ENCODE data around the gene KLF12.

KLF12 gene

DNA sequence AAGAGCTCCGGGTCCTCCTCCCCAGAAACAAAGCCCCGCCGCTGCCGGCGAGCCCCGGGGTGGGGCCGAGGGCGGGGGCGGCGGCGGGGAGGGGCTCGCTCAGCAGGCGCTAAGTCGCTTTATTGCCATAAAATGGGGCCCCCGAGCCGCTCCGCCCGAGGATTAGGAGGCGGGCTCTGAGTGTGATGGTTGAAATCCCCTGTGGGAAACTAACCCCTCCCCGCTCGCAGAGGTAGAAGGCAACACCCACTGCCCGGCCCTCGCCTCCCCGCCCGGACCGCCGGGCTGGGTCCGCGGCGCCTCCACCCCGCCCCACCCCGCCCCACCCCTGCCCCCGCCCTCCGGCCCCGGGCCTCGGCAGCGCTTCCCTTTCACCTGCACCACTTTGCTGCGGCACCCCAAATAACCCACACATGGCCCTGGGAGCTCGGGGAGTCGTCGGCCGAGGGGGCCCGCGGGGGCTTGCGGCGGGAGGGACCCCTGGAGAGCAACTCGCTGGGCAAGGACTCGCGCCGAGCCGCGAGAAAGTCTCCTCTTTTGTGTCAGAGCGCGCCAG, at the start of gene KLF12:
TSS of gene KLF12 (minus strand) at position 184 of the 556 bp plus-strand sequence.
- DNase-seq: peak; percentile 95

- no peak for DNase-seq
Measured at GRCh38 chr13:74182491-74182890, 48.3 kb upstream of the KLF12 start.

DNA sequence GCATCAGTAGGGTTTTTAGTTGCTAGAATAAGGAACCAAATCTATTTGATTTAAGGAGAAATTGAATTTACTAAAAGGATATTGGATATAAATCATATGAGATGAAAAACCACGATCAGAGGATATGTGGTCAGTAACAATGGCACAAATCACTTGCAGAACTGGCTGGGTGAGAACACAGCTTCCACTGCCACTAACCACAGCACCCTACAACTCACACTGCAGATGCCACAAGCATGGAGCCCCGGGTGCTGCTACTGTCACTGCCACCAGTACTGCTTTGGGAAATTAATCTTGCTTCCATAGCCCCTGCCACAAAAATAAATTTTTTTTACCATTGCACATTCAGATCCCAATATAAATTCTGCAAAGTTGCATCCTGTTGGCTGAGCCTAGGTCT, 40.6 kb upstream of the KLF12 start:
- DNase-seq: no peak

GRCh38 chr13:74173822-74174221, 39.6 kb upstream of the KLF12 start:
- no peak for DNase-seq

DNA sequence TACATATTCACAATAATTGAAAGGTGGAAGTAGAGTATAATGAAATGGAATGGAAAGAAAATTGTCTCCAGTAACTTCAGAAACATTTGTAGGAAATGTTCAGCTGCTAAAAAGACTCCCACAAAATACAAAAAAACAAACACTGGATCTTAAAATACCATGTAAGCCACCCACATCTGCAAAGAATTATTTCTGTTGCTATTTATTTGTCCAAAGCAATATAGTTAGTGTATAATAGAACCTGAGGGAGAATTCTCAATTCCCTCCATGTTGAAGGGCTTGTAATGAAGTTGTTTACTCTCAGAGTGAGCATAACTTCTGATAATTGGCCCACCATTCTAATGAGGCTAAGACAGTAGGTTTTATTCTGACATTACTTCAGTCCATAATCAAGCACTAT, 37.4 kb upstream of the KLF12 start:
- no peak for DNase-seq

- DNase-seq: no peak
Measured at GRCh38 chr13:74169676-74170075, 35.5 kb upstream of the KLF12 start.

- DNase-seq: no peak
Measured at GRCh38 chr13:74168263-74168675, 34.1 kb upstream of the KLF12 start.

DNA sequence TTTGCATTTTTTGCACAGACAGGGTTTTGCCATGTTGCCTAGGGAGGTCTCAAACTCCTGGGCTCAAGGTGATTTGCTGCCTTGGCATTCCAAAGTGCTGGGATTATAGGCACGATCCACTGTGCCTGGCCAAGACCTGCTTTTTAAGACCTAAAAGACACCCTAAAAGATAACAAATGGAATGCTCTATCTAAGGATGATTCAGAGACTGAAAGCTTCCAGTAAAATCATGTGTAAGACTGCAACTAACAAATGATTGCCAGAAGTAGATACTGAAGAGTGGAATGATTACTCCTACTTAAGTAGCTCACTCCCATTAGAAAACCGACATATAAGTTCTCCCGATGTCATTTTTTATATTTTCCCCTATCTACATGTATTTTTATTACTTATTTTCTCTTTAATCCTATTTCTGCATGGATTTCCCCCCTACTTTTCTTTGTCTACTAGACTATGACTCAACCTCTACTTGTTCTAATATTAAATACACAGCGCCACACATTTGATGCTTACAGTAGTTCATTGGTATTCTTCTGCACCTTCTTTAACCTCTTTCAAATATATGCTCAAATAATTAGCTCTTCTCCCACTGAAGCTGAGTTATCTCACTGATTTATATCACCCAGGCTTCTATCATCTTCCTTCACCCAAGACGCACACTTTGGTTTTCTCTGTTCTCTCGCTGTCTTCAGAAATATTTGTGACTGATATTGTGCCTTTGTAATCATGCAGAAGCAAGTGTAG, 32.2 kb upstream of the KLF12 start:
- no peak for DNase-seq

DNA sequence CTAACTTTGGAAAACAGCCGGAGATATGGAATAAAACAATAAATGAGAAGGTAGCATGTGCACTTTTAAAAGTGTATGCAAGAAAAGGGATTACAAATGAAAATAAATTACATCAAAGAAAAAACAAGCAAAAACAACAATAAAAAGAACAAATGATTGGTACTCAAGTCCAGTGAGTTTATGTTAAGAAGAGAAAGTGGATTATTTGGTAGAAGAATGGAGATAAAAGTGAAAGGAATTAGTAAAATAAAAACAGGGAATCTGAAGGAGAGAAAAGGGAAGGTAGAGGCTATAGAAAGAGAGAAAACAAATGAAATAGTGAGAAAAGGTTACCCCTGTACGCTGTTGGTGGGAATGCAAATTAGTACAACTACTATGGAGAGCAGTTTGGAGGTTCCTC, 28.6 kb upstream of the KLF12 start:
- DNase-seq: no peak

- no peak for DNase-seq
Measured at GRCh38 chr13:74162135-74162534, 27.9 kb upstream of the KLF12 start.

GRCh38 chr13:74158571-74159352, 24.6 kb upstream of the KLF12 start:
- DNase-seq: no peak

DNA sequence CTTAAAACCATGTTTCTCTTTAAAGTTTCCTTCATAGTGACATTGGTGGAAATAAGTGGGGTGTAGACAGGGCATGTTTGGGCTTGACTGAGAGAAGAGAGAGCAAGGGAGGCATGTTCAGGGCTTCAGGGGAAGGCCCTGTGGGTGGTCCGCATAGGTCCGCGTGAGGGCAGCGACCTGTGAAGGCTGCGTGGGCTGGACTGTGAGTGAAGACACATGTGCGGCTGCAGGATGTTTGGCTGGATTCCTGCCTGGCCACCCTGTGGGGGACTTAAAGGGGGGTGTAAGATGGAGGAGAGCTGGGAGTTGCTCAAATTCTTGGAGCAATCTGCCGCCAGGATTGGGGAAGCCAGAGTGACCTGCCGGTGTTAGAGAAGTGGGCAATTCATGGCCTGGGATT, 23.8 kb upstream of the KLF12 start:
- DNase-seq: no peak

DNA sequence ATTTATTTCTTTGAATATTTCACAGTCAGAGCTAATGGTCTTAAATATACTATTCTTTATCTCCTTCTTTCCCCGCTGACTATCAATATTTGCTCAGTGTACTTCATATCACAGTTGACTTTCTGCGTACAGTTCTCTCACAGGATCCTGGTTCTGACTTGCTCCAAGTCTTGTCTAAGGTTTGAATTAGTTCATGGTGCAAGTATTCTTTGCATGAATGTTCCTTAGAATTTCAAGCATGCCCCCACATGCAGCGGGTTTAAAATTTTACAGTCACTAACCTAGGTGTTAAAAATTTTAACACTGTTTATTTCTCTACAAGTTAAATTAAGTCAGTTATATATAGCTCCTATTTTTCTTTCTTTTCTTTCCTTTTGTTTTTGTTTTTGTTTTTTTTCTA, 20.8 kb upstream of the KLF12 start:
- no peak for DNase-seq

DNA sequence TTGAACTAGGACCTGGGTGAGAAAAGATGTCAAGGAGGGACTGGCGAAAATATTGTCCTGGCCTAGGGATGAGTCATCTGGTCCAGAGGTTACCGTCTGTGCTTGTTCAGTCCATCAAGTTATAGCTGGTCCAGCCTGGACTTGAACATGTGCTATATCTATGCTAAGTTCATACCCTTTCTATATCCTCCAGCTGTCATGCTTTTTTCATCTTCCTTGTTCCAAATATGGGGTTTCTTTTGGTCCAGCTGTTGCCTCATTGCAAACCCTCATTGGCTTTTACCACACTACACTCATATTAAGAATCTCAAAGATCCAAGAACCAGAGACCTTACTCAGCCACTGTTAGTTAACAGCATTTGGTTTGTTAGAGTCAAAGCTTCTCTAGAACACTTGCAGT, 19.1 kb upstream of the KLF12 start:
- DNase-seq: no peak

DNA sequence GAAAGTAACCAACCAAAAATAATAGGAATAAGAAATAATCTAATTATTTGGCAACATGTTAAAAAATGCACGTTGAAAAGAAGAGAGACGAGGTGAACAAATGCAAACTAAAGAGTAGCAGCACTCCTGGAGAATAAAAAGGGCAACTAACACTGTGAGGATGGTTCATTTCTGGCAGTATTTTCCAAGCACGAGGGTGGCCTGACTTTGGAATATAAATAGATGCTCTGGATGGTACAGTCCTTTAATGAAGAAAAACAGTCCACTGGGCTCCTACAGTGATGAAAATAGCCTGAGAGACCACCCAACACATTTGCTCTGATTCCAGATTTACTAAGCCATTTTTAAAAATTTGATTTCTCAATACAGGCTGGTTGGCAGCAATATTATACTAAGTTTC, 17.7 kb upstream of the KLF12 start:
- no peak for DNase-seq

- no peak for DNase-seq
Measured at GRCh38 chr13:74148352-74148751, 14.1 kb upstream of the KLF12 start.

DNA sequence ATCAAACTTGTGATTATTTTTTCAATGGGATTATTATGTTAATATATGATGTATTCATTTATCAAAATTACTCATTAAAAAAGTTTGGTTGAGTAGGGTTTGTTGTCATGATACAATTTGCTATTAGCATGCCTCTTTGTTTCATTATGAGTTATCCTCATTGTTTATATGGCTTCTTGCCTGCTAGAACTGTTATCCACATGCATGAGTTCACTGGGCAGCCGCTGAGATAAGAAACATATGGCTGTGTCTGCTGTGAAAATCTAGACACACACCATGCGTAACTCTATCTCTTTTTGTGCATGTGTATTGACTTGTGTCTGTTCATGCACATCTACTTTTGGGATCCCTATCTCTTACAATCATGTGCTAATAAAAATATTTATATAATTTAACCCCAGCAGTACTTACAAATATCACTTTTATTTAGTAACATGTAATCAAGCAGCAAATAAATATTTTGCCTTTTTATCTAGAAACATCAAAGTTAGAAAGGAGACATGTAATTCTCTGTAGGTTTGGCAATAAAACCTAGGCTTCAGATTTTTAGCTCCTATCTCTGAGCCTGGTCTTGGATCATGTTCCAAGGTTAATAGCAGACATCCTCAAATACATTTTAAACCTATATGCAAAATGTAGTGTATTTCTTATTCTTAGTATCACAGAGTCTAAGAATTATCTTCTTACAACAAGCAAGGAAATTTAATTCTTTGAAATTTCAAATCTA, 11.2 kb upstream of the KLF12 start:
- no peak for DNase-seq

DNA sequence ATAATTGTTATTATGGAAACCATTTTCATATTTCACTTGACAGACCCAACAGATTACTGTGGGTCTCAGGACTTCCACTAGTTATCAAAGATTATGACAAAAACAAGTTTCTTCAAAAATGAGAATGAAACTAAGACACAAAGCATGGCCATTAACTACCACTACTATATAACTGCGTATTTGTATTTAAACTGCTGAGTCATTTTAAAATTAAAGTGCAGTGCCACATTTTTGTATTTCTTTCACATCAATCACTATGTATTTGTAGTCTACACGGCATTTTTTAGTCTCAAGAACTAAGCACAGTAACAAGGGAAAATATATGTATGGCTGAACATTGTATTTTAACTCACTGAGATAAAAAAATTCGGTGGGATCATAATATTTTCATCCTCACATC, 10.1 kb upstream of the KLF12 start:
- DNase-seq: no peak

DNA sequence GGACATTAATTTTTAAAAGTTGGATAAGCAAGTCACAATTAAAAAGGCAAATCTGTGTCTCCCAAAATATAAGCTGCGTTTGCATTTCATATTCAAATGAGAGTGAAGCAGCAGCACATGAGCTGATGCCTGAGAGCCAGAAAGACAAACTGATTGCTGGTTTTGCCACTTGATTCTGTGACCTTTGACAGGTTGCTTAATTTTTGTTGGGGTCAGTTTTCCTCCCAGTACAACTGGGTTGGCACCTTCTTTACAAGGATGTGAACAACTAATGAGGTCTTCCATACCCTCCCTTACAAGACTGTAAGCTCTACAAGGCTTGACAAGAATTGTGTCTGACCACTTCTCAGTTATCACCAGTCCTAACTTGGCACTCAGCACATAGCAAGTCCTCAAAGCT, 8.1 kb upstream of the KLF12 start:
- no peak for DNase-seq

GRCh38 chr13:74138241-74138640, 4.0 kb upstream of the KLF12 start:
- DNase-seq: no peak

- peak; percentile 65 for DNase-seq
Measured at GRCh38 chr13:74136084-74136658, 2.0 kb upstream of the KLF12 start.

DNA sequence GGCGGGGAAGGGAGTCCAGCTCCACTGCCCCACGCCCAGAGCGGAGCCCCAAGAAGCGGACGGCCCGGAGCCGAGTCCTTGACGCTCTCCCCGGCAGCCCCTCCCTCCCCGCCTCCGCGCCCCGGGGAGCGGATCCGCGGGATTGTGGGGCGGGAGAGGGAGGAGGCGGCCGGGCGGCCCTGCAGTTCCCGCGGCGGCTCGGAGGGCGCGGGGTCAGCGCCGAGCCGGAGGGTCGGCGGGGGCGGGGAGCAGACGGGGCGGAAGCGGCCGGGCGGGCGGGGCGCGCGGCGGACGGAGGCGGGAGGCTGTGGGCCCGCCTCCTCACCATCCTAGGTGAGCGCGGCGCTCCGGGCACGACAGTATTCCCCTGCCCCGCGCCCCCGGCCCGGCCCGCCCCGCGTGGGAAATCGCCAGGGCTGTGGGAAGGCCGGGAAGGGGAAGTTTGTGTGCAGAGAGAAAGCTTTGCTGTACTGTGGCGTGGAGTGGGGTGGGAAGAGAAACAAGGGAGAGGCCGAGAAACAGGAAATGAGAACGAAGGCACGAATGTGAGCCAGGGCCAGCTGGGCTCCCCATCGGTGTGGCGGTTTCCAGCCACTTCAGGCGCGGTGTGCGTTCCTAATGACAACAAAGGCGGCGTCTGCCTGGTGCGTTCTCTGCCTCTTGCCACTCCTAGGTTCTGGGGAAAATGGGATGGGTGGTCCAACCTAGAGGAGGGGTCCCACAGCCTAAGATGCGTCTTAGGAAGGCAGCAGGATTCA, 1.3 kb upstream of the KLF12 start:
- DNase-seq: peak; percentile 89

Data from islet precursor cell (in vitro differentiated cells).